Astrocyte (in vitro differentiated cells and primary cell): ENCODE measurements around the gene KLHL33. TPM values are rescaled to one million over a fixed set of nuclear protein-coding genes. Genes with fewer than 3 reads are reported as not detected.

ENCODE experiments used
- DNase-seq: peaks from one replicate; pipeline ENCODE4 v3.0.0-alpha.2; 2010; ENCODE audit warnings: low read depth
- FAIRE-seq: peaks from 2 replicates; lab custom pipeline; 2011; peaks lifted over from hg19 to GRCh38; lab: Jason Lieb, UNC
- H2AFZ ChIP-seq: 2 replicates; pipeline ENCODE4 v1.6.0; 2012; ENCODE audit warnings: low read depth, low read length, inconsistent platforms
- H3K27ac ChIP-seq: 2 replicates; pipeline ENCODE4 v1.5.1; 2011; ENCODE audit warnings: low read depth, low read length, inconsistent platforms
- H3K27me3 ChIP-seq: 2 replicates; pipeline ENCODE4 v1.6.0; 2011; ENCODE audit warnings: low read length, inconsistent platforms; ENCODE audit not compliant: insufficient read depth
- H3K36me3 ChIP-seq: 2 replicates; pipeline ENCODE4 v1.5.1; 2011; ENCODE audit warnings: low read length, inconsistent platforms; ENCODE audit not compliant: insufficient read depth
- H3K4me1 ChIP-seq: 2 replicates; pipeline ENCODE4 v1.5.1; 2011; ENCODE audit warnings: low read length, inconsistent platforms; ENCODE audit not compliant: insufficient read depth
- H3K4me2 ChIP-seq: 2 replicates; pipeline ENCODE4 v1.6.0; 2012; ENCODE audit warnings: low read length, inconsistent platforms
- H3K4me3 ChIP-seq: 2 replicates; pipeline ENCODE4 v1.5.1; 2011; ENCODE audit warnings: low read depth, mild to moderate bottlenecking, low read length, inconsistent platforms; ENCODE audit not compliant: insufficient read depth
- H3K79me2 ChIP-seq: 2 replicates; pipeline ENCODE4 v1.6.0; 2012; ENCODE audit warnings: mild to moderate bottlenecking, low read length, inconsistent platforms; ENCODE audit not compliant: insufficient read depth
- H3K9ac ChIP-seq: 2 replicates; pipeline ENCODE4 v1.6.0; 2012; ENCODE audit warnings: mild to moderate bottlenecking, low read length, inconsistent platforms
- H3K9me3 ChIP-seq: 2 replicates; pipeline ENCODE4 v1.5.1; 2012; ENCODE audit warnings: low read depth, mild to moderate bottlenecking, low read length, inconsistent platforms; ENCODE audit not compliant: insufficient read depth
- H4K20me1 ChIP-seq: 2 replicates; pipeline ENCODE4 v1.6.0; 2012; ENCODE audit warnings: low read length, inconsistent platforms; ENCODE audit not compliant: insufficient read depth
- H3K27ac Mint-ChIP-seq: one replicate; pipeline ENCODE4 v1.8.0; 2021; ENCODE audit warnings: mild to moderate bottlenecking, mixed read lengths; ENCODE audit not compliant: unreplicated experiment
- H3K27me3 Mint-ChIP-seq: one replicate; pipeline ENCODE4 v1.8.0; 2021; ENCODE audit warnings: low read depth, mixed read lengths; ENCODE audit not compliant: unreplicated experiment
- H3K36me3 Mint-ChIP-seq: one replicate; pipeline ENCODE4 v1.8.0; 2021; ENCODE audit warnings: low read depth, mixed read lengths; ENCODE audit not compliant: unreplicated experiment
- H3K4me1 Mint-ChIP-seq: one replicate; pipeline ENCODE4 v1.8.0; 2021; ENCODE audit warnings: low read depth, mixed read lengths; ENCODE audit not compliant: unreplicated experiment
- H3K4me3 Mint-ChIP-seq: one replicate; pipeline ENCODE4 v1.8.0; 2021; ENCODE audit warnings: mild to moderate bottlenecking, moderate library complexity, mixed read lengths; ENCODE audit not compliant: unreplicated experiment
- H3K9me3 Mint-ChIP-seq: one replicate; pipeline ENCODE4 v1.8.0; 2021; ENCODE audit warnings: mild to moderate bottlenecking, mixed read lengths; ENCODE audit not compliant: unreplicated experiment
- EZH2 ChIP-seq: IDR thresholded peaks from 2 replicates; pipeline ENCODE4 v1.6.1; 2012; ENCODE audit warnings: mild to moderate bottlenecking, low read length, inconsistent platforms; ENCODE audit not compliant: insufficient read depth
- total RNA-seq: library from RNA; stranded (reverse); gene quantifications from 2 replicates; pipeline ENCODE4 v1.2.1, GENCODE V29; 2021
- TF ChIP-seq, protein P1 (sequence below): IDR thresholded peaks from 2 replicates; pipeline ENCODE4 v1.5.1; 2011; ENCODE audit warnings: low read depth, mild to moderate bottlenecking, inconsistent platforms, low read length, moderate library complexity; ENCODE audit not compliant: insufficient read depth

KLHL33 gene
- total RNA-seq, 1 donor from 2014 or later = 0.07 TPM

- peaks cover 40% of the 10 kb centered on the region for H3K79me2 ChIP-seq
- H3K9me3 ChIP-seq = no peaks in the 10 kb centered on the region
- H3K4me2 ChIP-seq = peak overlapping the region; percentile 61
- no peak overlapping the region for H3K4me3 ChIP-seq
- H3K4me1 Mint-ChIP-seq = peaks cover 14% of the 10 kb centered on the region
- H2AFZ ChIP-seq = no peak overlapping the region
- no peaks in the 10 kb centered on the region for H3K27me3 ChIP-seq
- peaks cover 40% of the 10 kb centered on the region for H4K20me1 ChIP-seq
- peak; percentile 22 for DNase-seq
- H3K9ac ChIP-seq = no peak overlapping the region
- H3K9me3 Mint-ChIP-seq = no peaks in the 10 kb centered on the region
- peak overlapping the region; percentile 72 for H3K27ac Mint-ChIP-seq
- TF ChIP-seq, protein P1, sequence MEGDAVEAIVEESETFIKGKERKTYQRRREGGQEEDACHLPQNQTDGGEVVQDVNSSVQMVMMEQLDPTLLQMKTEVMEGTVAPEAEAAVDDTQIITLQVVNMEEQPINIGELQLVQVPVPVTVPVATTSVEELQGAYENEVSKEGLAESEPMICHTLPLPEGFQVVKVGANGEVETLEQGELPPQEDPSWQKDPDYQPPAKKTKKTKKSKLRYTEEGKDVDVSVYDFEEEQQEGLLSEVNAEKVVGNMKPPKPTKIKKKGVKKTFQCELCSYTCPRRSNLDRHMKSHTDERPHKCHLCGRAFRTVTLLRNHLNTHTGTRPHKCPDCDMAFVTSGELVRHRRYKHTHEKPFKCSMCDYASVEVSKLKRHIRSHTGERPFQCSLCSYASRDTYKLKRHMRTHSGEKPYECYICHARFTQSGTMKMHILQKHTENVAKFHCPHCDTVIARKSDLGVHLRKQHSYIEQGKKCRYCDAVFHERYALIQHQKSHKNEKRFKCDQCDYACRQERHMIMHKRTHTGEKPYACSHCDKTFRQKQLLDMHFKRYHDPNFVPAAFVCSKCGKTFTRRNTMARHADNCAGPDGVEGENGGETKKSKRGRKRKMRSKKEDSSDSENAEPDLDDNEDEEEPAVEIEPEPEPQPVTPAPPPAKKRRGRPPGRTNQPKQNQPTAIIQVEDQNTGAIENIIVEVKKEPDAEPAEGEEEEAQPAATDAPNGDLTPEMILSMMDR = no peak
- no peak for TF ChIP-seq EZH2
- H3K27me3 Mint-ChIP-seq = no peaks in the 10 kb centered on the region
- H3K4me1 ChIP-seq = peaks cover 4% of the 10 kb centered on the region
- no peak for FAIRE-seq
- H3K4me3 Mint-ChIP-seq = peak overlapping the region; percentile 28
- H3K27ac ChIP-seq = no peak overlapping the region
- peaks cover 37% of the 10 kb centered on the region for H3K36me3 ChIP-seq
- H3K36me3 Mint-ChIP-seq = peaks cover 26% of the 10 kb centered on the region
These were observed 26.7 kb downstream of the KLHL33 start for GRCh38 chr14:20409226-20409625.

GRCh38 chr14:20403521-20403920 is 32.4 kb downstream of the KLHL33 start:
- Histone ChIP-seq H3K27ac (no peak overlapping the region), H3K4me2 (no peak overlapping the region), H3K9me3 (no peaks in the 10 kb centered on the region), H3K36me3 (peaks cover 44% of the 10 kb centered on the region), H4K20me1 (peaks cover 28% of the 10 kb centered on the region), H3K79me2 (peaks cover 14% of the 10 kb centered on the region), H3K4me3 (no peak overlapping the region), H3K27me3 (no peaks in the 10 kb centered on the region), H2AFZ (no peak overlapping the region), H3K4me1 (peaks cover 7% of the 10 kb centered on the region), H3K9ac (no peak overlapping the region)
- no peak overlapping the region for H3K27ac Mint-ChIP-seq
- no peak for TF ChIP-seq EZH2
- TF ChIP-seq, protein P1 = no peak
- peaks cover 18% of the 10 kb centered on the region for H3K4me1 Mint-ChIP-seq
- no peaks in the 10 kb centered on the region for H3K9me3 Mint-ChIP-seq
- peaks cover 40% of the 10 kb centered on the region for H3K36me3 Mint-ChIP-seq
- no peak for DNase-seq
- no peak for FAIRE-seq
- no peaks in the 10 kb centered on the region for H3K27me3 Mint-ChIP-seq
- no peak overlapping the region for H3K4me3 Mint-ChIP-seq

DNA sequence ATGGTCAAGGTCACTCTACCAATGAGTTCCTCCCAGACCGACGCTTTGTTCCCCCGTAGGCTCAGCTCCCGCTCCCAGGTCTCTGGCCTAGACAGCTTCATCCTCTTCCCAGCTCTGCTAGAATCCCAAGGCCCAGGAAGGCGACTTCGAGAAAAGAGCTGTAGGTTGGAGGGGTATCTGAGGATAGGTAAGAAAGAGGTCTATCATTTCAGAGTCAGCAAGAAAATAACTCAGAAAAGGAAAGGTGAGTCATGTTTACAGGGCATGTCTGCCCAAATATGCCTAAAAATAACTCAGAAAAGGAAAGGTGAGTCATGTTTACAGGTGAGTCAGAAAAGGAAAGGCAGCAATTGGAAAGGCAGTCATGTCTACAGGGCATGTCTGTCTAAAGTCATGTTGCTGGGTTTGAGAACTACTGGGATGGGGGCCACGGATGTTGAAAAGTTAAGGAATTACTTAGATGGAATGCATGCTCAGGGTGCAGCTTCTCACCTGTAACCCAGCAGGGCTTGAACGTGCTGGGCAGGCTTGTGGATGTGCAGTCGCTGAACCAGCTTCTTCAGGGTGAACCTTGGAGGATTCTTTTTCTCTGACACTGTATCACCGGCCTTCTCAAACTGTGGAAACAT is 34.9 kb downstream of the KLHL33 start:
- peaks cover 36% of the 10 kb centered on the region for H3K36me3 ChIP-seq
- H3K27me3 Mint-ChIP-seq = no peaks in the 10 kb centered on the region
- H2AFZ ChIP-seq = no peak overlapping the region
- no peak overlapping the region for H3K9ac ChIP-seq
- H3K4me3 ChIP-seq = no peak overlapping the region
- peak overlapping the region; percentile 62 for H3K4me2 ChIP-seq
- no peak for TF ChIP-seq EZH2
- TF ChIP-seq, protein P1 = no peak
- H3K27ac ChIP-seq = peak overlapping the region; percentile 15
- H3K9me3 Mint-ChIP-seq = no peaks in the 10 kb centered on the region
- H3K4me1 ChIP-seq = peaks cover 7% of the 10 kb centered on the region
- peak overlapping the region; percentile 42 for H3K4me3 Mint-ChIP-seq
- peaks cover 7% of the 10 kb centered on the region for H4K20me1 ChIP-seq
- H3K4me1 Mint-ChIP-seq = peaks cover 11% of the 10 kb centered on the region
- H3K27me3 ChIP-seq = no peaks in the 10 kb centered on the region
- peak; percentile 7 for DNase-seq
- H3K9me3 ChIP-seq = no peaks in the 10 kb centered on the region
- no peak overlapping the region for H3K27ac Mint-ChIP-seq
- H3K36me3 Mint-ChIP-seq = peaks cover 31% of the 10 kb centered on the region
- peaks cover 4% of the 10 kb centered on the region for H3K79me2 ChIP-seq
- no peak for FAIRE-seq
